Activated CD8-positive, alpha-beta memory T cell treated with anti-CD3 and anti-CD28 coated beads, Interleukin-2, amount 50 U/mL, for 24 hours (primary cell): Measurements from ENCODE around the gene TP53BP2.

ENCODE experiments used
- DNase-seq: peaks from one replicate; pipeline ENCODE4 v3.0.0-alpha.2; 2020; ENCODE audit errors: extremely low read depth

TP53BP2 gene

GRCh38 chr1:223796210-223796609 is 49.5 kb downstream of the TP53BP2 start:
- DNase-seq, result no peak

GRCh38 chr1:223794136-223794880 is 51.4 kb downstream of the TP53BP2 start:
- DNase-seq, result no peak

GRCh38 chr1:223793716-223794115 is 52.0 kb downstream of the TP53BP2 start:
- DNase-seq, result no peak

- no peak for DNase-seq
These were observed 53.7 kb downstream of the TP53BP2 start for GRCh38 chr1:223792046-223792445.

- DNase-seq, result no peak
These were observed 56.9 kb downstream of the TP53BP2 start for GRCh38 chr1:223788746-223789415.

- DNase-seq, result no peak
These were observed 59.9 kb downstream of the TP53BP2 start for GRCh38 chr1:223785808-223786207.

DNA sequence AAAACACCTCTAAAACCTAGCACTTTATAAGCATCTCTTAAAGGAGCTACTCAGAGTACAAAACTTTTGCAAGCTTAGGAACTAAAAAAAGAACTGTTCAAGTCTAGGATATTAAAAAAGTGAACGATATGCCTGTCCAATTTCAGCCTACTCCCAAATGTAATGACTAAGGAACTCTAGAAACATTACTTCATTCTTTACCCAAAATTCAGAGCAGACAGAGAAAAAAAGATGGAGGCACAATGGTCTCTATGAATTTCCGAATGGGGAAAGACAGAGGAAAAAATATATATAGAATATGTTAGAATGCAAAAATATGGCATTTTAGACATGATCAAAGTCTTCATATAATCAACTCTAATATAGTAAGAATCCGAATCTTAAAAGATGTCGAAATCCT is 61.2 kb downstream of the TP53BP2 start:
- DNase-seq, result no peak

DNA sequence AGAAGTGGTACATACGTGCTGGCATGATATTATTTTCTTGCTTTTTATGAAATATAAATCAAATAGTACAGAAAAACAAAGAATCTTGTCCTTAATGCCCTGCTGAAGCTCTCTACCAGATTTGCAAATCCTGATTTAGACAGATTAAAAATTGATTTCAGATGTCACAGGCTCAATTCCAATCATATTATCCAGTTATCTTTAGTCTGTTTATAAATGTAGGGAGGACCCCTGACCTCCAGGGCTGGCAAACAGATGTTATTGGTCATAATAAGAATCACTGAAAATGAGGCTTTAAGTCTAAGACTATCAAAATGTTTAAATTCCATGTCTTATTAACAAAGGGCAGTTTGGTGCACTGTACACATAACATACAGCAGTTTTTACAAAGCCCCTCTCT is 62.1 kb downstream of the TP53BP2 start:
- no peak for DNase-seq

DNA sequence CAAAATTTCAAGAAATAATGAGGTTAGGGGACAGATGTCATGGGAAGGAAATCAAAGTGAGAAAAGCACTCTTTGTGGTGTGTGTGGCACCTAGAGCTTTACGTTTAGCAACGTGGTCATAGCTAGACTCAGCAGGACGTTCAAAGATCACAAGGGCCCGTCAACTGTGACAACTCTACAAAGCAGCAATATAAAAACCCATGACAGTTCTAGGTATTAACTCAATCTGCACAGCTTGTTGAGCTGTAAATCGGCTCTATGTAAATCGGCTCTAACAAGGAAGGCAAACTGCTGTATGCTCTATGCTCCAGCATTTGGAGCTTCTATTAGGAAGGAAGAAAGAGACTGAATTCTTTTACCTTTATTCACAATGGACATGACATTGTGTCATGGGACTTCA is 64.8 kb downstream of the TP53BP2 start:
- no peak for DNase-seq

- no peak for DNase-seq
These were observed 65.4 kb downstream of the TP53BP2 start for GRCh38 chr1:223780318-223780717.

GRCh38 chr1:223776826-223777454 is 68.8 kb downstream of the TP53BP2 start:
- DNase-seq, result no peak

DNA sequence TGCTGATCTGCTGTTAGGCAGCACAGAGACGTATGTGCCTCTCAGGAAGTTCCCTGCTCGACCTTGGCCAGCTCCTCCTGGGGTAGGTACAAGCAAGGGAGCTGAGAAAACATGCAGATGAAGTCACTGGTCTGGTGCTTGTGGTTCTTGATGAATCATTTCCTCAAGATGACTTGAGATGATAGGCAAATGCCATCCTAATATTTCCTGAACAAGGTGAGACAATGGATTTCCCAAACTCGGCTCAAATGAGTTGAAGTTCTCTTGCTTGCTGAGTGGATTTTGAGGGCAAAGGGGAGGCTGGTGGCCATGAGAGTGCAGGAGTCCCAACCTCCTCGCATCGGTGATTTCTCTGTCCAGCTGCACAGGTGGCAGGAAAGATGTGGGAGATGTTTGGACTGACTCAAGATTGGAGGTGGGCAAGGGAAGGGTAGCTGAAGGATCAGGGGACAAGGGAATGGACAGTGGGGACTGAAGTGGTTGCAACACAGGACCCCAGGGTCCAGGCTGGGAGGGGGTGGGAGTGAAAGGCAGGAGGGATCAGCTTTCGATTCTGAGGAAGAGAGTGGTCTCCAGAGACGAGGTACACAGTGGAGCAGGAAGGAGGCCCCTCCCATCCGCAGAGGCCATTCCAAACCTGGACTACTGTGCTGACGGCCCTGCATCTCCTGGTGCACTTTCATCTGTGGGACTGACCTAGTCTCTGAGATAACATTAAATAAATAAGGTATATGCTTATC is 69.5 kb downstream of the TP53BP2 start:
- DNase-seq, result no peak

DNA sequence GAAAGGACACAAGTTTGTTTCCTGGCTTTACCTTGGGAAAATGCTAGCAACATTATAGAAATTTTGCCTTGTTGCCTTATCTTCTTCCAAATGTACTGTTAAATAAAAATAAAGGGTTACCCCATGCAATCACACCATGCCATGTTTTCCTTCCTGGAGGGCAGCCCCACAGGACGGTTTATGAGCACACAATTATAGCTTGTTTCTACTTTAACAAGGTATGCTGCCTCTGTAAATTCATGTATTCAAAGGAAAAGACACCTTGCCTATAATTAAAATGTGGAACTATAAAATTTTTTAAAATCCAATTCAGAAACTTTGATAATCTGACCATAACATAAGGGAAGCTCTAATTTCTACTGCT is 70.1 kb downstream of the TP53BP2 start:
- no peak for DNase-seq

DNA sequence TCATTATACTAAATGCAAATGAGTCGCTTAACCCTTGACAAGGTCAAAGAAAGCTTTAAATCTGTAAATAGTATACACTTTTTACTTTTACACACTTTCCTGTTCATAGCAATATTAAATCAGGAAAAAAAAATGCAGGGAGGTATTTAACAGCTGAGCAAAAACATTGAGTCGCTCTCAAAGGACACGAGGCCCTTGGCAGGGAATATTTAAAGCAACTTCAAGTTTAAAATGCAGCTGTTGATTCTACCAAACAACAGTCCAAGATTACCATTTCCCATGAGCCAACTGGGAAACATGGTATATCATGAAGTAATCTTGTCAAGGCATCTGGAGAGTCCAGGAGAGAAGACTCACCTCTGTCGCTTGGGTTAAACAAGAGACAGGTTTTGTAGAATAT is 70.7 kb downstream of the TP53BP2 start:
- no peak for DNase-seq

GRCh38 chr1:223774134-223774814 is 71.5 kb downstream of the TP53BP2 start:
- DNase-seq, result no peak

DNA sequence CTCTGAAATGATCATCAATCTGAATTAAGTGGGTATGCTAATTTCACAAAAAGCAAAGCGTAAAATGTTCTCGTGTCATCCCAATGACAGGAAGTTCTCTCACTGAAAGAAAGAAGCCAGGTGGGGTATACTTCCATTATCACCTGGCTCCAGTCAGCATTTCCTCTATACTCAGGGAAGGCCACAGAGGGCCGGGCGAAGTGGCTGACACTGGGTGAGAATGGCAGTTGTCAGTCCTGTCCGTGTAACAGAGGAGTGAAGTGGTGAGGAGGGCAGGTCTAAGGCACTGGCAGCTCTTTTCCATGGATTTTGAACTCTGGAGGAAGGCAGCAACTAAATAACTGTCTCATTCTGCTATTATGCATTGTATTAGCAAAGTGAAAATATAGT is 73.0 kb downstream of the TP53BP2 start:
- DNase-seq, result no peak

- DNase-seq, result no peak
These were observed 73.7 kb downstream of the TP53BP2 start for GRCh38 chr1:223771814-223772770.

- no peak for DNase-seq
These were observed 74.3 kb downstream of the TP53BP2 start for GRCh38 chr1:223771469-223771813.

- DNase-seq, result no peak
These were observed 75.0 kb downstream of the TP53BP2 start for GRCh38 chr1:223770621-223771315.

- DNase-seq, result no peak
These were observed 79.9 kb downstream of the TP53BP2 start for GRCh38 chr1:223765719-223766340.
